CD4-positive, alpha-beta T cell (primary cell): ENCODE measurements around the gene NDUFC1. TPM values are rescaled to one million over a fixed set of nuclear protein-coding genes. Genes with fewer than 3 reads are reported as not detected.
"Not testable (repeated sequence)": the region's sequence is repeated elsewhere in the genome, so short reads cannot be mapped to it uniquely, and the experiment has no call there.

ENCODE experiments used
- ATAC-seq: fragments of 200-7000 bp; cut with Tn5 transposase; one replicate; pipeline ENCODE4 v1.10.0; 2022; ENCODE audit warnings: mild to moderate bottlenecking; ENCODE audit not compliant: poor library complexity
- CTCF ChIA-PET: fragments of 350-600 bp; sonication (Branson Sonifier 250); formaldehyde crosslinking; loops from one replicate; lab custom pipeline; 2021; ENCODE audit warnings: antibody characterized with exemption, inconsistent platforms; lab: Charles Lee
- POLR2A ChIA-PET: fragments of 350-600 bp; sonication (Branson Sonifier 250); formaldehyde crosslinking; loops from one replicate; lab custom pipeline; 2021; ENCODE audit warnings: antibody characterized with exemption, inconsistent platforms; lab: Charles Lee
- DNase-seq, 14 experiments: peaks; one replicate each; pipeline ENCODE4 v3.0.0-alpha.2; 2013 to 2020; ENCODE audit warnings: mixed read lengths in 2 of 14
- H3K27ac ChIP-seq, 2 donors: one replicate each; pipeline versions ENCODE4 v1.5.1 to v1.7.0; 2013; ENCODE audit warnings: low read length in 2 of 2, low read depth in 1 of 2, mild to moderate bottlenecking in 1 of 2
- H3K27me3 ChIP-seq, 2 experiments: 1 replicate in 1 of 2; 2 replicates in 1 of 2; pipeline versions ENCODE4 v1.6.1 to v1.7.0; 2013; ENCODE audit warnings: low read length in 2 of 2, control low read depth in 1 of 2, mild to moderate bottlenecking in 1 of 2, moderate library complexity in 1 of 2; ENCODE audit not compliant: insufficient read depth in 2 of 2, control insufficient read depth in 1 of 2
- H3K36me3 ChIP-seq: one replicate; pipeline ENCODE4 v1.6.1; 2013; ENCODE audit warnings: low read length, control low read depth; ENCODE audit not compliant: insufficient read depth
- H3K4me1 ChIP-seq: one replicate; pipeline ENCODE4 v1.6.1; 2013; ENCODE audit warnings: low read length, control low read depth; ENCODE audit not compliant: insufficient read depth
- H3K4me3 ChIP-seq: one replicate; pipeline ENCODE4 v1.5.1; 2013; ENCODE audit warnings: mild to moderate bottlenecking, low read length, moderate library complexity
- H3K9me3 ChIP-seq, 2 experiments: 1 replicate in 1 of 2; 2 replicates in 1 of 2; pipeline versions ENCODE4 v1.6.1 to v1.7.0; 2013; ENCODE audit warnings: low read length in 2 of 2, mild to moderate bottlenecking in 2 of 2, control low read depth in 1 of 2, moderate library complexity in 1 of 2; ENCODE audit not compliant: control insufficient read depth in 1 of 2, insufficient read depth in 1 of 2
- H3K27ac Mint-ChIP-seq: one replicate; pipeline ENCODE4 v1.8.0; 2020; ENCODE audit warnings: mixed read lengths
- H3K27me3 Mint-ChIP-seq: one replicate; pipeline ENCODE4 v1.8.0; 2021; ENCODE audit warnings: mixed read lengths
- H3K36me3 Mint-ChIP-seq: one replicate; pipeline ENCODE4 v1.8.0; 2021; ENCODE audit warnings: low read depth, mixed read lengths
- H3K4me1 Mint-ChIP-seq: one replicate; pipeline ENCODE4 v1.8.0; 2021; ENCODE audit warnings: low read depth, mixed read lengths
- H3K4me3 Mint-ChIP-seq: one replicate; pipeline ENCODE4 v1.8.0; 2020; ENCODE audit warnings: mild to moderate bottlenecking, mixed read lengths
- H3K9me3 Mint-ChIP-seq: one replicate; pipeline ENCODE4 v1.8.0; 2020; ENCODE audit warnings: mixed read lengths
- intact Hi-C, 2 experiments: fragments of 100-400 bp; cut with DNase I in 1 of 2; cut with micrococcal nuclease in 1 of 2; formaldehyde crosslinking; loops; one replicate each; pipeline versions ENCODE4 v1.15.1 to v1.9.0; 2023 to 2025; cut with DNase I, micrococcal nuclease
- total RNA-seq, 174 experiments: library from RNA in 2 of 174; stranded (reverse) in 2 of 174; gene quantifications; one replicate each; pipeline ENCODE4 v1.2.3 and lab custom pipeline; 2021 to 2026
- TF ChIP-seq, protein P1 (sequence below): fragments of 200-600 bp; IDR thresholded peaks from one replicate; pipeline ENCODE4 v1.8.0; 2022; ENCODE audit warnings: antibody characterized with exemption, mild to moderate bottlenecking

NDUFC1 gene
- total RNA-seq, 2 experiments from 2014 or later: 23.3 to 26.4 TPM

DNA sequence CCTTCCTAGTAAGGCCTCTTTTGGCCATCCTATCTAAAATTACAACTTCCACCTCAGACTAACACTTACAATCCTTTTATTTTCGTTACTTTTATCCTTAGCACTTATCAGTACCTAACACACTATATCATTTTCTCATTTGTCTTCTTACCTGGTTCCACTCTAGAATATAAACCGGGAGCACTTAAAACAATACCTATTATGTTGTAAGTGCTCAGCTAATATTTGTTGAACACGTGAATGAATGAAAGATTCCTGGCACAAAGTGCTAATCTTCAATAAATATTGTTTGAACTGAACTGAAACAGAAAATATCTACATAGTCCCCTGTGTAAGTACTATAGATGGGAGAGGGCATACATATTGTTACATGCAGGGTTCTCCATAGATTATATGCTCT is 36.6 kb downstream of the NDUFC1 start:
- ATAC-seq (no peak), DNase-seq (no peak)
- Mint-ChIP-seq H3K4me3 (no peak overlapping the region), H3K27me3 (no peaks in the 10 kb centered on the region), H3K9me3 (no peaks in the 10 kb centered on the region), H3K36me3 (no peaks in the 10 kb centered on the region), H3K4me1 (peaks cover 17% of the 10 kb centered on the region), H3K27ac (no peak overlapping the region)
- ChIA-PET CTCF (interaction anchor here (1.4 to 2.1 kb wide), 2 partner anchors 9 to 30 kb away, joined by 4 to 11 read pairs; no protein-coding TSS in a partner anchor), POLR2A (interaction anchor here (0.7 to 1.8 kb wide), 5 partner anchors 30 to 111 kb away, joined by 3 to 9 read pairs (median 4); partner anchors contain the start of genes ELF2 and NAA15)
- TF ChIP-seq, protein P1, sequence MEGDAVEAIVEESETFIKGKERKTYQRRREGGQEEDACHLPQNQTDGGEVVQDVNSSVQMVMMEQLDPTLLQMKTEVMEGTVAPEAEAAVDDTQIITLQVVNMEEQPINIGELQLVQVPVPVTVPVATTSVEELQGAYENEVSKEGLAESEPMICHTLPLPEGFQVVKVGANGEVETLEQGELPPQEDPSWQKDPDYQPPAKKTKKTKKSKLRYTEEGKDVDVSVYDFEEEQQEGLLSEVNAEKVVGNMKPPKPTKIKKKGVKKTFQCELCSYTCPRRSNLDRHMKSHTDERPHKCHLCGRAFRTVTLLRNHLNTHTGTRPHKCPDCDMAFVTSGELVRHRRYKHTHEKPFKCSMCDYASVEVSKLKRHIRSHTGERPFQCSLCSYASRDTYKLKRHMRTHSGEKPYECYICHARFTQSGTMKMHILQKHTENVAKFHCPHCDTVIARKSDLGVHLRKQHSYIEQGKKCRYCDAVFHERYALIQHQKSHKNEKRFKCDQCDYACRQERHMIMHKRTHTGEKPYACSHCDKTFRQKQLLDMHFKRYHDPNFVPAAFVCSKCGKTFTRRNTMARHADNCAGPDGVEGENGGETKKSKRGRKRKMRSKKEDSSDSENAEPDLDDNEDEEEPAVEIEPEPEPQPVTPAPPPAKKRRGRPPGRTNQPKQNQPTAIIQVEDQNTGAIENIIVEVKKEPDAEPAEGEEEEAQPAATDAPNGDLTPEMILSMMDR: no peak
- H3K4me3 ChIP-seq: no peak overlapping the region
- H3K4me1 ChIP-seq: peaks cover 7% of the 10 kb centered on the region
- no peaks in the 10 kb centered on the region for H3K9me3 ChIP-seq
- no peak overlapping the region for H3K27ac ChIP-seq
- intact Hi-C loops: loop anchor here in 1 of 2 experiments (2.0 kb wide), 1 partner anchor 29 kb away; no protein-coding TSS in a partner anchor
- no peaks in the 10 kb centered on the region for H3K36me3 ChIP-seq
- H3K27me3 ChIP-seq: no peaks in the 10 kb centered on the region

DNA sequence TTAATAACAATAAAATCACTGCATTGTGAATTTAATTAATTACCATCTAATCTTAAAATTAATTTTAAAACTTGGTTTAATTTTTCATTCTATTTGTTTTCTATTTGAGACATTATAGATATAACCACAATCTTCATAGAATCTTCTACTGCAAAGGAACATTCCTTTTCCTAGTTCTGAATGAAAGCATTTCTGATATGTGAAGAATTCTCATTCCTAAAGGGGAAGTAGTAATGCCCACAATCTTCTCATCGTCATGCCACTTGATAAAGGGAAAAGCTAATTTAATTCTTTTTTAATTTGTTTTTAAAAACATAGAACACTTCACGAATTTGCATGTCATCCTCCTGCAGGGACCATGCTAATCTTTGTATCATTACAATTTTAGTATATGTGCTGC is 45.9 kb downstream of the NDUFC1 start:
- ChIA-PET POLR2A (no interaction called here), CTCF (no interaction called here)
- intact Hi-C loops: no loop called here
- no peaks in the 10 kb centered on the region for H3K36me3 ChIP-seq
- H3K4me3 Mint-ChIP-seq: no peak overlapping the region
- no peaks in the 10 kb centered on the region for H3K4me1 ChIP-seq
- TF ChIP-seq, protein P1: no peak
- no peaks in the 10 kb centered on the region for H3K9me3 ChIP-seq
- no peak overlapping the region for H3K27ac Mint-ChIP-seq
- no peaks in the 10 kb centered on the region for H3K9me3 Mint-ChIP-seq
- no peak overlapping the region for H3K27ac ChIP-seq
- no peaks in the 10 kb centered on the region for H3K27me3 ChIP-seq
- no peak for ATAC-seq
- no peaks in the 10 kb centered on the region for H3K4me1 Mint-ChIP-seq
- H3K27me3 Mint-ChIP-seq: no peaks in the 10 kb centered on the region
- no peaks in the 10 kb centered on the region for H3K36me3 Mint-ChIP-seq
- H3K4me3 ChIP-seq: no peak overlapping the region
- no peak for DNase-seq

DNA sequence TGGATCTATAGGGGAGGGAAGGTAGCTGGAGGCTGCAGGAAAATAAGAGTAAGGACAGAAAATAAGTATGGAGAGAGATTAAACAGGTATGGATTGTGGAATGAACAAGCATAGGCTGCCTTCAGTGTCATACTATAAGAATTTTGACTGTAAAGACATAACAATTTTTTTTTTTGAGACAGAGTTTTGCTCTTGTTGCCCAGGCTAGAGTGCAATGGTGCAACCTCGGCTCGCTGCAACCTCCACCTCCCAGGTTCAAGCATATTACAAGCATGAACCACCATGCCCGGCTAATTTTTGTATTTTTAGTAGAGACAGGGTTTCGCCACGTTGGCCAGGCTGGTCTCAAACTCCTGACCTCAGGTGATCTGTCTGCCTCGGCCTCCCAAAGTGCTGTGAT is 46.7 kb downstream of the NDUFC1 start:
- H3K27me3 Mint-ChIP-seq, POLR2A ChIA-PET, H3K4me1 Mint-ChIP-seq: not testable (repeated sequence)

DNA sequence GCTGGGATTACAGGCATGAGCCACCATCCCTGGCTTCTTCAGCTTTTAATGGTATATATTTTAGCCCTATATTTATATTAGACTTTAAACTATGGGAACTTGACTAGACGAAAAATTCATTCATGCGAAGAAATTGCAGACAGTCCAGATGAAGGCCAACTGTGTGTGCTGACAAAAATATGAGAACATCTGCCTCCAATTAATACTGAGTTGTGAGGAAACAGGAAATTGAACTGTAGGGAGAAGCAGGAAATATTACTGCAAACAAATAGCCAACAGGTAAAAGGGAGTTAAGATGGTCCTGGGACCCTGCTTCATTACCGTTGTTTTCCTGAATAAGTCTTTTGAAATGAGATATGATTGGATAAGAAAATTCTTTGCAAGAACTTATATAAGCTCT is 48.6 kb downstream of the NDUFC1 start:
- H3K27ac Mint-ChIP-seq: no peak overlapping the region
- H3K36me3 ChIP-seq: no peaks in the 10 kb centered on the region
- TF ChIP-seq, protein P1: no peak
- ATAC-seq: no peak
- no peak for DNase-seq
- no peaks in the 10 kb centered on the region for H3K9me3 Mint-ChIP-seq
- ChIA-PET CTCF (interaction anchor here (1.3 kb wide), 2 partner anchors 9 to 13 kb away, joined by 3 to 4 read pairs; no protein-coding TSS in a partner anchor), POLR2A (no interaction called here)
- no peaks in the 10 kb centered on the region for H3K4me1 ChIP-seq
- intact Hi-C loops: no loop called here
- no peaks in the 10 kb centered on the region for H3K4me1 Mint-ChIP-seq
- H3K4me3 Mint-ChIP-seq: no peak overlapping the region
- no peaks in the 10 kb centered on the region for H3K9me3 ChIP-seq
- no peak overlapping the region for H3K27ac ChIP-seq
- H3K27me3 Mint-ChIP-seq: no peaks in the 10 kb centered on the region
- H3K27me3 ChIP-seq: no peaks in the 10 kb centered on the region
- no peak overlapping the region for H3K4me3 ChIP-seq
- H3K36me3 Mint-ChIP-seq: no peaks in the 10 kb centered on the region

More for the DNA sequence above, 46.7 kb downstream of the NDUFC1 start:
- H3K36me3 Mint-ChIP-seq, H3K36me3 ChIP-seq, H3K27ac ChIP-seq, H3K4me1 ChIP-seq, CTCF ChIA-PET, DNase-seq, H3K27me3 ChIP-seq, H3K4me3 ChIP-seq, H3K27ac Mint-ChIP-seq, H3K9me3 Mint-ChIP-seq, H3K4me3 Mint-ChIP-seq, intact Hi-C loops, ATAC-seq, H3K9me3 ChIP-seq: not testable (repeated sequence)
